ENCODE measurements around the gene WFDC10A. TPM values are rescaled to one million over a fixed set of nuclear protein-coding genes. Genes with fewer than 3 reads are reported as not detected.
"Not testable (repeated sequence)": the region's sequence is repeated elsewhere in the genome, so short reads cannot be mapped to it uniquely, and the experiment has no call there.

Gene WFDC10A
- total RNA-seq, 3 donors from 2014 or later: not detected

DNA sequence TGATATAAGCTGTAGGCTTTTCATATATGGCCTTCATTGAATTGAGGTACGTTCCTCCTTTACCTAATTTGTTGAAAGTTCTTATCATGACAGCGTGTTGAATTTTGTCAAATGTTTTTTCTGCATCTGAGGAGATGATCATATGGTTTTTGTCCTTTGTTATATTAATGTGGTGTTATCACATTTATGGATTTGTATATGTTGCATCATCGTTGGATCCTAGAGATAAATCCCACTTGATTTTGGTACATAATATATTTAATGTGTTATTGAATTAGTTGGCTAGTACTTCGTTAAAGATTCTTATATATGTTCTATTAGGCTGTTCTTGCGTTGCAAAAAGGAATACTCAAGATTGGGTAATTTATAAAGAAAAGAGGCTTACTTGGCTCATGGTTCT, 10.1 kb downstream of the WFDC10A start:
- no peak for ATAC-seq

GRCh38 chr20:45641076-45641475, 11.5 kb downstream of the WFDC10A start:
- H3K9me3 ChIP-seq; DNase-seq; ATAC-seq; H3K4me3 ChIP-seq; intact Hi-C loops (cut with DNase I, micrococcal nuclease); H3K4me1 ChIP-seq (ENCODE audit: low read depth); H3K36me3 ChIP-seq (ENCODE audit: low read depth): not testable (repeated sequence)

More for the DNA sequence above, 10.1 kb downstream of the WFDC10A start:
- H3K9me3 ChIP-seq: no peaks in the 10 kb centered on the region
- no peaks in the 10 kb centered on the region for H3K36me3 ChIP-seq (ENCODE audit: low read depth)
- intact Hi-C loops (cut with DNase I, micrococcal nuclease): no loop called here
- TF ChIP-seq, protein P1, sequence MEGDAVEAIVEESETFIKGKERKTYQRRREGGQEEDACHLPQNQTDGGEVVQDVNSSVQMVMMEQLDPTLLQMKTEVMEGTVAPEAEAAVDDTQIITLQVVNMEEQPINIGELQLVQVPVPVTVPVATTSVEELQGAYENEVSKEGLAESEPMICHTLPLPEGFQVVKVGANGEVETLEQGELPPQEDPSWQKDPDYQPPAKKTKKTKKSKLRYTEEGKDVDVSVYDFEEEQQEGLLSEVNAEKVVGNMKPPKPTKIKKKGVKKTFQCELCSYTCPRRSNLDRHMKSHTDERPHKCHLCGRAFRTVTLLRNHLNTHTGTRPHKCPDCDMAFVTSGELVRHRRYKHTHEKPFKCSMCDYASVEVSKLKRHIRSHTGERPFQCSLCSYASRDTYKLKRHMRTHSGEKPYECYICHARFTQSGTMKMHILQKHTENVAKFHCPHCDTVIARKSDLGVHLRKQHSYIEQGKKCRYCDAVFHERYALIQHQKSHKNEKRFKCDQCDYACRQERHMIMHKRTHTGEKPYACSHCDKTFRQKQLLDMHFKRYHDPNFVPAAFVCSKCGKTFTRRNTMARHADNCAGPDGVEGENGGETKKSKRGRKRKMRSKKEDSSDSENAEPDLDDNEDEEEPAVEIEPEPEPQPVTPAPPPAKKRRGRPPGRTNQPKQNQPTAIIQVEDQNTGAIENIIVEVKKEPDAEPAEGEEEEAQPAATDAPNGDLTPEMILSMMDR (IDR thresholded peaks at IDR 0.05): no peak
- H3K4me1 ChIP-seq (ENCODE audit: low read depth): no peaks in the 10 kb centered on the region
- H3K4me3 ChIP-seq: no peak overlapping the region
- no peak for DNase-seq

- ATAC-seq; H3K4me3 ChIP-seq; H3K4me1 ChIP-seq (ENCODE audit: low read depth); H3K36me3 ChIP-seq (ENCODE audit: low read depth); DNase-seq; intact Hi-C loops (cut with DNase I, micrococcal nuclease); H3K9me3 ChIP-seq: not testable (repeated sequence)
Measured at GRCh38 chr20:45645869-45646268, 16.3 kb downstream of the WFDC10A start.

- no peak for ATAC-seq
Measured at GRCh38 chr20:45646875-45647274, 17.3 kb downstream of the WFDC10A start.

DNA sequence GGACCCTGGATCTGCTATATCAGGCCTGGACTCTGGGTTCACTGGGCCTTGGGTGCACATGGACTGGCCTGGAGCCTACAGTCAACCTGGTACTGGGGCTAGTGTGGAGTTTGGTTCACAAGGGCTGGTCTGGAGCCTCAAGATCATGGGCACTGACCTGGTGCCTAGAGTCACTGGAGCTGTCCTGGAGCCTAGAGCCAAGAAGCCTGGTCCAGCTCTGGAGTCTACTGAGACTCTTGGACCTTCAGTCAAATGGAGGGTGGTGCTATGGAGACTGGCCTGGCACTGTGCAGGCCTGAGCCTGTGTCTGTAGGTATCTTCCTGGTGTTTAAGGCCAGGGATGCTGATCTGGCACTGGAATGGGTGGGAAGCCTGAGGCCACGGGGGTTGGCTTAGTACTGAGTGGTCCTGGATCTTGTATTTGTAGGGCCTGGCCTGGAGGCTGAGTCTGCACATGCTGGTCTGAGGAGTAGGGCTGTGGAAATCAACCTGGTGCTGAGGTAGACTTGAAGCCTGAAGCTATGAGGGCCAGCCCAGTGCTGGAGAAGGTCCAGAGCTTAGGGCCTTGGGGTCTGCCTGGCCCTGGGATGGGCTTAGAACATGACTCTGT, 18.0 kb downstream of the WFDC10A start:
- Histone ChIP-seq H3K4me3 (no peak overlapping the region), H3K4me1 (ENCODE audit: low read depth) (no peaks in the 10 kb centered on the region), H3K9me3 (no peaks in the 10 kb centered on the region), H3K36me3 (ENCODE audit: low read depth) (no peaks in the 10 kb centered on the region)
- intact Hi-C loops (cut with DNase I, micrococcal nuclease): no loop called here
- no peak for ATAC-seq
- TF ChIP-seq, protein P1 (IDR thresholded peaks at IDR 0.05): no peak
- DNase-seq: no peak

More at GRCh38 chr20:45646875-45647274, 17.3 kb downstream of the WFDC10A start:
- TF ChIP-seq, protein P1 (IDR thresholded peaks at IDR 0.05): no peak
- no peaks in the 10 kb centered on the region for H3K9me3 ChIP-seq
- no peak for DNase-seq
- H3K4me3 ChIP-seq: no peak overlapping the region
- intact Hi-C loops (cut with DNase I, micrococcal nuclease): no loop called here
- no peaks in the 10 kb centered on the region for H3K4me1 ChIP-seq (ENCODE audit: low read depth)
- no peaks in the 10 kb centered on the region for H3K36me3 ChIP-seq (ENCODE audit: low read depth)

- no peak for DNase-seq
- TF ChIP-seq, protein P1 (IDR thresholded peaks at IDR 0.05): no peak
- no peaks in the 10 kb centered on the region for H3K9me3 ChIP-seq
- no peaks in the 10 kb centered on the region for H3K4me1 ChIP-seq (ENCODE audit: low read depth)
- no peak overlapping the region for H3K4me3 ChIP-seq
- no peak for ATAC-seq
- intact Hi-C loops (cut with DNase I, micrococcal nuclease): no loop called here
- H3K36me3 ChIP-seq (ENCODE audit: low read depth): no peaks in the 10 kb centered on the region
Measured at GRCh38 chr20:45649312-45649863, 19.8 kb downstream of the WFDC10A start.

DNA sequence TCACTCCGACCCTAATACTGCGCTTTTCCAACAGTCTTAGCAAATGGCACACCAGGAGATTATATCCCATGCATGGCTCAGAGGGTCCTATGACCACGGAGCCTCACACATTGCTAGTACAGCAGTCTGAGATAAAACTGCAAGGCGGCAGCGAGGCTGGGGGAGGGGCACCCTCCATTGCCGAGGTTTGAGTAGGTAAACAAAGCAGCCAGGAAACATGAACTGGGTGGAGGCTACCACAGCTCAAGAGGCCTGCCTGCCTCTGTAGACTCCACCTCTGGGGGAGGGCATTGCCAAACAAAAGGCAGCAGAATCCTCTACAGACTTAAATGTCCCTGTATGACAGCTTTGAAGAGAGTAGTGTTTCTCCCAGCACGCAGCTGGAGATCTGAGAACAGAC, 22.2 kb downstream of the WFDC10A start:
- DNase-seq: peak in 2 of 3 donors; percentile 47 to 53
- ATAC-seq; H3K4me1 ChIP-seq (ENCODE audit: low read depth); intact Hi-C loops (cut with DNase I, micrococcal nuclease); H3K36me3 ChIP-seq (ENCODE audit: low read depth); H3K9me3 ChIP-seq; H3K4me3 ChIP-seq: not testable (repeated sequence)

- intact Hi-C loops (cut with DNase I, micrococcal nuclease); H3K4me3 ChIP-seq; H3K9me3 ChIP-seq; H3K4me1 ChIP-seq (ENCODE audit: low read depth); DNase-seq; H3K36me3 ChIP-seq (ENCODE audit: low read depth); ATAC-seq: not testable (repeated sequence)
Measured at GRCh38 chr20:45657038-45657437, 27.5 kb downstream of the WFDC10A start.
